SK-N-SH (cell line): ENCODE results near the gene COX8A. TPM values are rescaled to one million over a fixed set of nuclear protein-coding genes. Genes with fewer than 3 reads are reported as not detected.

Experiments used
- CTCF ChIA-PET: fragments of 300-600, 350-600 bp; formaldehyde crosslinking; extraction: SDS; loops from one replicate; lab custom pipeline; 2021; lab: Yijun Ruan, JAX
- POLR2A ChIA-PET: fragments of 350-600 bp; sonication (Branson Sonifier 250); formaldehyde crosslinking; extraction: SDS; loops from one replicate; lab custom pipeline; 2020; ENCODE audit warnings: antibody characterized with exemption, inconsistent platforms; lab: Yijun Ruan, JAX
- DNase-seq: peaks from one replicate; pipeline ENCODE4 v3.0.0; 2012
- H2AFZ ChIP-seq: fragments of 200-600 bp; sonication (generic); 2 replicates; pipeline ENCODE4 v1.8.1; 2016; ENCODE audit warnings: antibody characterized with exemption, mild to moderate bottlenecking, low read depth
- H3F3A ChIP-seq: fragments of 200-600 bp; sonication (generic); replicated peaks from 2 replicates; pipeline ENCODE3; 2016; ENCODE audit warnings: antibody characterized with exemption, mild to moderate bottlenecking; ENCODE audit not compliant: insufficient read depth
- H3K27ac ChIP-seq, 2 experiments: fragments of 200-500 bp in 1 of 2; fragments of 200-600 bp in 1 of 2; sonication (Bioruptor generic) in 1 of 2; sonication (generic), shearing (Covaris generic) in 1 of 2; 2 replicates each; pipeline versions ENCODE4 v1.5.1 to v1.6.1; 2014 to 2016; ENCODE audit warnings: low read depth in 2 of 2, inconsistent platforms in 1 of 2, low read length in 1 of 2, mild to moderate bottlenecking in 1 of 2, mixed read lengths in 1 of 2
- H3K27me3 ChIP-seq: fragments of 200-600 bp; sonication (generic), shearing (Covaris generic); 2 replicates; pipeline ENCODE4 v1.6.1; 2016; ENCODE audit warnings: mixed run types; ENCODE audit not compliant: insufficient read depth
- H3K36me3 ChIP-seq, 2 experiments: fragments of 200-500 bp in 1 of 2; fragments of 200-600 bp in 1 of 2; sonication (Bioruptor generic) in 1 of 2; sonication (generic) in 1 of 2; replicated peaks in 1 of 2; 2 replicates each; pipeline versions ENCODE3 to v1.5.1; 2014 to 2016; ENCODE audit warnings: low read length in 1 of 2, mild to moderate bottlenecking in 1 of 2; ENCODE audit not compliant: insufficient read depth in 2 of 2, control insufficient read depth in 1 of 2
- H3K4me1 ChIP-seq, 2 experiments: fragments of 200-500 bp in 1 of 2; fragments of 200-600 bp in 1 of 2; sonication (Bioruptor generic) in 1 of 2; sonication (generic), shearing (Covaris generic) in 1 of 2; 2 replicates each; pipeline versions ENCODE4 v1.5.1 to v1.6.1; 2014 to 2016; ENCODE audit warnings: low read depth in 1 of 2, low read length in 1 of 2, mixed run types in 1 of 2; ENCODE audit not compliant: insufficient read depth in 2 of 2, control insufficient read depth in 1 of 2
- H3K4me2 ChIP-seq: fragments of 200-600 bp; sonication (generic), shearing (Covaris generic); 2 replicates; pipeline ENCODE4 v1.6.1; 2017; ENCODE audit warnings: mixed run types
- H3K4me3 ChIP-seq, 2 experiments: fragments of 200-500 bp in 1 of 2; fragments of 200-600 bp in 1 of 2; sonication (Bioruptor generic) in 1 of 2; sonication (generic), shearing (Covaris generic) in 1 of 2; 2 replicates each; pipeline versions ENCODE4 v1.5.1 to v1.8.1; 2014 to 2016; ENCODE audit warnings: low read depth in 2 of 2, inconsistent platforms in 1 of 2, low read length in 1 of 2, mild to moderate bottlenecking in 1 of 2, mixed read lengths in 1 of 2, moderate library complexity in 1 of 2
- H3K79me2 ChIP-seq: fragments of 200-600 bp; sonication (generic); 2 replicates; pipeline ENCODE4 v1.8.1; 2017; ENCODE audit warnings: mild to moderate bottlenecking; ENCODE audit not compliant: insufficient read depth
- H3K9ac ChIP-seq: fragments of 200-600 bp; sonication (generic); 2 replicates; pipeline ENCODE4 v1.6.1; 2017; ENCODE audit warnings: mixed run types
- H3K9me2 ChIP-seq: fragments of 200-600 bp; sonication (generic); 2 replicates; pipeline ENCODE4 v1.6.1; 2017; ENCODE audit warnings: mixed run types
- H3K9me3 ChIP-seq: fragments of 200-600 bp; sonication (generic); 2 replicates; pipeline ENCODE4 v1.6.1; 2017; ENCODE audit warnings: mixed run types, mild to moderate bottlenecking, moderate library complexity
- H4K20me1 ChIP-seq: fragments of 200-600 bp; sonication (generic); 2 replicates; pipeline ENCODE4 v1.6.1; 2017; ENCODE audit warnings: mild to moderate bottlenecking, mixed run types; ENCODE audit not compliant: insufficient read depth
- FOSL2 ChIP-seq: IDR thresholded peaks from 2 replicates; pipeline ENCODE4 v1.4.0; 2012; ENCODE audit warnings: low read depth, mild to moderate bottlenecking, moderate library complexity, borderline replicate concordance
- JUND ChIP-seq: IDR thresholded peaks from 2 replicates; pipeline ENCODE4 v1.4.0; 2012
- MEF2A ChIP-seq: IDR thresholded peaks from 2 replicates; pipeline ENCODE4 v1.4.0; 2012; ENCODE audit warnings: low read depth, borderline replicate concordance
- MXI1 ChIP-seq: IDR thresholded peaks from 2 replicates; pipeline ENCODE4 v1.6.1; 2012; ENCODE audit warnings: mild to moderate bottlenecking, low read depth, low read length, improper control_type of control experiment
- POLR2AphosphoS5 ChIP-seq: IDR thresholded peaks from 2 replicates; pipeline ENCODE4 v1.6.1; 2012; ENCODE audit warnings: low read depth, low read length
- TAF1 ChIP-seq: IDR thresholded peaks from 2 replicates; pipeline ENCODE4 v1.6.1; 2012; ENCODE audit warnings: low read depth, mild to moderate bottlenecking, low read length, moderate library complexity, borderline replicate concordance
- WGBS: methylation state at CpG from one replicate; pipeline ENCODE4 v1.1.6; 2017; ENCODE audit warnings: low lambda C conversion rate; 5-methylcytosine and 5-hydroxymethylcytosine counted together
- polyA plus RNA-seq, 3 experiments: library from polyadenylated mRNA; depleted of rRNA; stranded (reverse); fragments of >200 nt; gene quantifications; 2 replicates each; pipeline ENCODE4 v1.2.3, GENCODE V29; 2012
- TF ChIP-seq, protein P1 (sequence below): fragments of 150-350 bp; IDR thresholded peaks from 2 replicates; pipeline ENCODE4 v1.6.1; 2016; ENCODE audit warnings: mild to moderate bottlenecking, low read depth, low read length
- TF ChIP-seq, protein P2 (sequence below): IDR thresholded peaks from 2 replicates; pipeline ENCODE4 v1.6.1; 2012; ENCODE audit warnings: mild to moderate bottlenecking, low read depth, low read length, moderate library complexity
- TF ChIP-seq, protein P3 (sequence below): fragments of 200-600 bp; sonication (generic); IDR thresholded peaks from 2 replicates; pipeline ENCODE4 v1.6.1; 2017; ENCODE audit warnings: antibody characterized with exemption, mild to moderate bottlenecking, moderate library complexity

COX8A gene
- polyA plus RNA-seq, 1 of the 3 experiments (the other 2 are of a cell fraction) = 824 TPM

DNA sequence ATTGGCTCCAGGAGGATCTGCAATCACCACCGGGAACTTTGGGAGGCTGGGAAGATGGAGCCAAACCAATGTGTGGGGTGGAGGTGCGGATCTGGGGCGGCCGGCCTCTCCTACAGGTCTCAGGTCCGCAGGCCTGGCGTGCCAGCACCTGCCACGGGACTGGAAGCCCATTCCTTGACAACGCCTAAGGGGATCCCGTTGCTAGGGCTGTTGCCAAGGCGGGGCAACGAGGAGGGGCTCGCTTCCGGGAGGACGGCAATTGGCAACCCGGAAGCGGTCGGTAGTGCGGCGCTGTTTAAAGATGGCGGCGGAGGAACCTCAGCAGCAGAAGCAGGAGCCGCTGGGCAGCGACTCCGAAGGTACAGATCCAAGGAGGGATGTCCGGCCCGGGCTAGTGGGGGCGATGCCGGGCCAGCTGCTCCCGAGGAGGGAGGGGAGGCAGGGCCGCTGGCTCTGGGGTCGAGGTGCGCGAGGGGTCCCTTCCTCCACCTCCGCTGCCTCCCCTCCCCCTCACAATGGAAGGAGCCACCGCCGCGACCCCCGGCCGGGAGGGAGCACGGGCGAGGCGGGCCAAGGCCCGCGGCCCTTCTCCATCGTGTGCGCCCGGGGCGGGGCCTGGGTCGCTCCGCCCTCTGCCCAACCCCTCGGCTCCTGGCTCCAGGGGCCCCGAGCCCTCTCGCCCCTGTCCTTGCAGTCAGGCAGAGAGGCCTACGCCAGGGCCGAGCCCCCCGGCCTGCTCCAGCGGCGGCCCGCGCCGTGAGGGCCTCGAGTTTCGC is 11.9 kb downstream of the COX8A start, which contains the start of gene OTUB1 (continued):
- TF ChIP-seq, protein P1, sequence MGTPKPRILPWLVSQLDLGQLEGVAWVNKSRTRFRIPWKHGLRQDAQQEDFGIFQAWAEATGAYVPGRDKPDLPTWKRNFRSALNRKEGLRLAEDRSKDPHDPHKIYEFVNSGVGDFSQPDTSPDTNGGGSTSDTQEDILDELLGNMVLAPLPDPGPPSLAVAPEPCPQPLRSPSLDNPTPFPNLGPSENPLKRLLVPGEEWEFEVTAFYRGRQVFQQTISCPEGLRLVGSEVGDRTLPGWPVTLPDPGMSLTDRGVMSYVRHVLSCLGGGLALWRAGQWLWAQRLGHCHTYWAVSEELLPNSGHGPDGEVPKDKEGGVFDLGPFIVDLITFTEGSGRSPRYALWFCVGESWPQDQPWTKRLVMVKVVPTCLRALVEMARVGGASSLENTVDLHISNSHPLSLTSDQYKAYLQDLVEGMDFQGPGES = no peak
- TF ChIP-seq, protein P2, sequence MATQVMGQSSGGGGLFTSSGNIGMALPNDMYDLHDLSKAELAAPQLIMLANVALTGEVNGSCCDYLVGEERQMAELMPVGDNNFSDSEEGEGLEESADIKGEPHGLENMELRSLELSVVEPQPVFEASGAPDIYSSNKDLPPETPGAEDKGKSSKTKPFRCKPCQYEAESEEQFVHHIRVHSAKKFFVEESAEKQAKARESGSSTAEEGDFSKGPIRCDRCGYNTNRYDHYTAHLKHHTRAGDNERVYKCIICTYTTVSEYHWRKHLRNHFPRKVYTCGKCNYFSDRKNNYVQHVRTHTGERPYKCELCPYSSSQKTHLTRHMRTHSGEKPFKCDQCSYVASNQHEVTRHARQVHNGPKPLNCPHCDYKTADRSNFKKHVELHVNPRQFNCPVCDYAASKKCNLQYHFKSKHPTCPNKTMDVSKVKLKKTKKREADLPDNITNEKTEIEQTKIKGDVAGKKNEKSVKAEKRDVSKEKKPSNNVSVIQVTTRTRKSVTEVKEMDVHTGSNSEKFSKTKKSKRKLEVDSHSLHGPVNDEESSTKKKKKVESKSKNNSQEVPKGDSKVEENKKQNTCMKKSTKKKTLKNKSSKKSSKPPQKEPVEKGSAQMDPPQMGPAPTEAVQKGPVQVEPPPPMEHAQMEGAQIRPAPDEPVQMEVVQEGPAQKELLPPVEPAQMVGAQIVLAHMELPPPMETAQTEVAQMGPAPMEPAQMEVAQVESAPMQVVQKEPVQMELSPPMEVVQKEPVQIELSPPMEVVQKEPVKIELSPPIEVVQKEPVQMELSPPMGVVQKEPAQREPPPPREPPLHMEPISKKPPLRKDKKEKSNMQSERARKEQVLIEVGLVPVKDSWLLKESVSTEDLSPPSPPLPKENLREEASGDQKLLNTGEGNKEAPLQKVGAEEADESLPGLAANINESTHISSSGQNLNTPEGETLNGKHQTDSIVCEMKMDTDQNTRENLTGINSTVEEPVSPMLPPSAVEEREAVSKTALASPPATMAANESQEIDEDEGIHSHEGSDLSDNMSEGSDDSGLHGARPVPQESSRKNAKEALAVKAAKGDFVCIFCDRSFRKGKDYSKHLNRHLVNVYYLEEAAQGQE = no peak; the same call in 1 of the 2 replicates
- TF ChIP-seq JUND = no peak
- peak; percentile 93 for TF ChIP-seq MXI1
- TF ChIP-seq, protein P3, sequence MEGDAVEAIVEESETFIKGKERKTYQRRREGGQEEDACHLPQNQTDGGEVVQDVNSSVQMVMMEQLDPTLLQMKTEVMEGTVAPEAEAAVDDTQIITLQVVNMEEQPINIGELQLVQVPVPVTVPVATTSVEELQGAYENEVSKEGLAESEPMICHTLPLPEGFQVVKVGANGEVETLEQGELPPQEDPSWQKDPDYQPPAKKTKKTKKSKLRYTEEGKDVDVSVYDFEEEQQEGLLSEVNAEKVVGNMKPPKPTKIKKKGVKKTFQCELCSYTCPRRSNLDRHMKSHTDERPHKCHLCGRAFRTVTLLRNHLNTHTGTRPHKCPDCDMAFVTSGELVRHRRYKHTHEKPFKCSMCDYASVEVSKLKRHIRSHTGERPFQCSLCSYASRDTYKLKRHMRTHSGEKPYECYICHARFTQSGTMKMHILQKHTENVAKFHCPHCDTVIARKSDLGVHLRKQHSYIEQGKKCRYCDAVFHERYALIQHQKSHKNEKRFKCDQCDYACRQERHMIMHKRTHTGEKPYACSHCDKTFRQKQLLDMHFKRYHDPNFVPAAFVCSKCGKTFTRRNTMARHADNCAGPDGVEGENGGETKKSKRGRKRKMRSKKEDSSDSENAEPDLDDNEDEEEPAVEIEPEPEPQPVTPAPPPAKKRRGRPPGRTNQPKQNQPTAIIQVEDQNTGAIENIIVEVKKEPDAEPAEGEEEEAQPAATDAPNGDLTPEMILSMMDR = no peak

DNA sequence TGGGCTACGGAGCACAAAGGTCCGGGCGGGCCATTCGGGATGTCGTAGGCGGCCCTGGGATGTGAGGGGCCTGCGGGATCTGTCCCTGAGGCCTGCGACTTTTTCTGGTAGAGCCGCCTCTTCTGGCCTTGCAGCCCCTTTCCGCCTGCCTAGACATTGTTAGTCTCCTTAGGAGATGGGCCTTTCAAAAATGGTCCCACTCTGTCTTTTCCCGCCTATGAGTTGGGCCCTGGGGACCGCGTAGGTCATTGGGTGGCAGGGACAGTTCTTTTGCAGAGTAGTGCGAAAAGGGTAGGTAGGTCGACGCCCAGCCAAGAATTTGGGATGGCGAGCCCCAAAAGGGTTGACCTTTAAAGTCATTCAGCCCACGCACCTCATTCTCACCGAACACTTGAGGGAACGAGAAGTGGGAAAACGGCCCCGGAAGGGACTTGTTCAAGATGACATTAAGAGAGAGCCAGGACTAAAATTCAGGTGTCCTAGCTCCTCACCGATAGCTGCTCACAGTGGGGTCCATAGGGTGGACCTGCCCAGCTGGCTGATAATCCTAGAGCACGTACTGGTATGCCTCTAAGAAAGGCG is 12.6 kb downstream of the COX8A start:
- CTCF ChIA-PET = interaction anchor here (1.2 to 2.6 kb wide), 2 partner anchors 41 to 162 kb away, joined by 4 to 9 read pairs; no protein-coding TSS in a partner anchor
- H4K20me1 ChIP-seq = peaks cover 16% of the 10 kb centered on the region
- peak overlapping the region; percentile 93 for H3K4me2 ChIP-seq
- H3K9ac ChIP-seq = peak overlapping the region; percentile 92
- no peak for DNase-seq
- WGBS = 27% methylated on average over 17 of the region's 25 CpGs
- H3K4me3 ChIP-seq = peak overlapping the region; percentile 79 to 93
- H3F3A ChIP-seq = peaks cover 6% of the 10 kb centered on the region
- H3K27me3 ChIP-seq = no peaks in the 10 kb centered on the region
- H3K9me3 ChIP-seq = no peaks in the 10 kb centered on the region
- H3K4me1 ChIP-seq = peaks cover 7 to 17% of the 10 kb centered on the region in 2 experiments
- H3K9me2 ChIP-seq = no peaks in the 10 kb centered on the region
- no peak overlapping the region for H2AFZ ChIP-seq
- H3K79me2 ChIP-seq = peaks cover 66% of the 10 kb centered on the region
- peaks cover 17 to 25% of the 10 kb centered on the region in 2 experiments for H3K36me3 ChIP-seq
- H3K27ac ChIP-seq = peak overlapping the region; percentile 81 to 93; a peak in 3 of 4 replicates
- POLR2A ChIA-PET = interaction anchor here (1.2 kb wide), 1 partner anchor 148 kb away, joined by 5 read pairs; the partner anchor contains the start of gene MARK2
- TF ChIP-seq FOSL2 = no peak
- no peak for TF ChIP-seq TAF1
- TF ChIP-seq POLR2AphosphoS5 = no peak
- TF ChIP-seq MEF2A = no peak
